Measurements from ENCODE around the gene GDF7.

DNA sequence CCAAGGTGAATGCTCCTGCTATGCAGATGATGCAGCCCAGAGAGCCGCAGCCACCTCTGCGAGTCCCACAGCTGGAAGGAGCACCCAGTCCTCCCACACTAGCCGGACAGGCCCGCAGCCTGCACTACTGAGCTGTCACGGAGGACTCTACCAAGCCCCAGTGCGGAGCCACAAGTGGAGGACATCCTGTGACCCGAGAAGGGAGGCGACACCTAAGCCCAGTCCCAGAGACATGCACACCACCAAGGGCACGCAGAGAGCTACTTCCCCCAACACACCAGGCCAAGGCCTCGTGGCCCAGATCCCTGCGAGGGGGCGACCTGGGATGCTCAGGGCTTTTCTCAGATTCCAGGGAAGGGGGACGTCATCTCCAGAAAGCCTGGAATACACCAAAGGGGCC, 28.9 kb upstream of the GDF7 start:
- TF ChIP-seq POLR2A (IDR thresholded peaks at IDR 0.05; ENCODE audit: low read depth, low read length) (no peak), TAF1 (IDR thresholded peaks at IDR 0.05; ENCODE audit: borderline replicate concordance, low read depth, low read length) (no peak), POLR2AphosphoS5 (IDR thresholded peaks at IDR 0.05; ENCODE audit: low read depth, low read length) (no peak)
